Prostate gland (tissue), 2 donors: ENCODE data around the gene IL10RB.

ENCODE experiments used
- POLR2A ChIP-seq: fragments of 450-650 bp; IDR thresholded peaks from one replicate; pipeline ENCODE4 v1.6.1; 2016; ENCODE audit warnings: antibody characterized with exemption, mild to moderate bottlenecking
- POLR2AphosphoS5 ChIP-seq: sonication (generic); formaldehyde crosslinking; IDR thresholded peaks from one replicate; pipeline ENCODE4 v1.6.1; 2017; ENCODE audit warnings: antibody characterized with exemption
- TF ChIP-seq, protein P1 (sequence below), 4 experiments: fragments of 200-600 bp in 2 of 4; fragments of 450-650 bp in 2 of 4; sonication (generic) in 2 of 4; IDR thresholded peaks; 1 replicate in 3 of 4; 2 replicates in 1 of 4; pipeline ENCODE4 v1.5.1; 2016 to 2019; ENCODE audit warnings: antibody characterized with exemption in 4 of 4, mild to moderate bottlenecking in 2 of 4, moderate library complexity in 2 of 4

- TF ChIP-seq, protein P1, sequence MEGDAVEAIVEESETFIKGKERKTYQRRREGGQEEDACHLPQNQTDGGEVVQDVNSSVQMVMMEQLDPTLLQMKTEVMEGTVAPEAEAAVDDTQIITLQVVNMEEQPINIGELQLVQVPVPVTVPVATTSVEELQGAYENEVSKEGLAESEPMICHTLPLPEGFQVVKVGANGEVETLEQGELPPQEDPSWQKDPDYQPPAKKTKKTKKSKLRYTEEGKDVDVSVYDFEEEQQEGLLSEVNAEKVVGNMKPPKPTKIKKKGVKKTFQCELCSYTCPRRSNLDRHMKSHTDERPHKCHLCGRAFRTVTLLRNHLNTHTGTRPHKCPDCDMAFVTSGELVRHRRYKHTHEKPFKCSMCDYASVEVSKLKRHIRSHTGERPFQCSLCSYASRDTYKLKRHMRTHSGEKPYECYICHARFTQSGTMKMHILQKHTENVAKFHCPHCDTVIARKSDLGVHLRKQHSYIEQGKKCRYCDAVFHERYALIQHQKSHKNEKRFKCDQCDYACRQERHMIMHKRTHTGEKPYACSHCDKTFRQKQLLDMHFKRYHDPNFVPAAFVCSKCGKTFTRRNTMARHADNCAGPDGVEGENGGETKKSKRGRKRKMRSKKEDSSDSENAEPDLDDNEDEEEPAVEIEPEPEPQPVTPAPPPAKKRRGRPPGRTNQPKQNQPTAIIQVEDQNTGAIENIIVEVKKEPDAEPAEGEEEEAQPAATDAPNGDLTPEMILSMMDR (IDR thresholded peaks at IDR 0.05): no peak
- no peak for TF ChIP-seq POLR2A
- TF ChIP-seq POLR2AphosphoS5: no peak
These were observed 12.6 kb downstream of the IL10RB start for GRCh38 chr21:33278721-33279120.
